GM21737 (cell line): ENCODE measurements around the gene DHRS3.

Experiments used
- ATAC-seq: cut with Tn5 transposase; IDR thresholded peaks from one replicate; pipeline ENCODE4 v1.9.1; 2021; ENCODE audit warnings: mild to moderate bottlenecking, moderate library complexity; ENCODE audit not compliant: unreplicated experiment

DHRS3 gene

DNA sequence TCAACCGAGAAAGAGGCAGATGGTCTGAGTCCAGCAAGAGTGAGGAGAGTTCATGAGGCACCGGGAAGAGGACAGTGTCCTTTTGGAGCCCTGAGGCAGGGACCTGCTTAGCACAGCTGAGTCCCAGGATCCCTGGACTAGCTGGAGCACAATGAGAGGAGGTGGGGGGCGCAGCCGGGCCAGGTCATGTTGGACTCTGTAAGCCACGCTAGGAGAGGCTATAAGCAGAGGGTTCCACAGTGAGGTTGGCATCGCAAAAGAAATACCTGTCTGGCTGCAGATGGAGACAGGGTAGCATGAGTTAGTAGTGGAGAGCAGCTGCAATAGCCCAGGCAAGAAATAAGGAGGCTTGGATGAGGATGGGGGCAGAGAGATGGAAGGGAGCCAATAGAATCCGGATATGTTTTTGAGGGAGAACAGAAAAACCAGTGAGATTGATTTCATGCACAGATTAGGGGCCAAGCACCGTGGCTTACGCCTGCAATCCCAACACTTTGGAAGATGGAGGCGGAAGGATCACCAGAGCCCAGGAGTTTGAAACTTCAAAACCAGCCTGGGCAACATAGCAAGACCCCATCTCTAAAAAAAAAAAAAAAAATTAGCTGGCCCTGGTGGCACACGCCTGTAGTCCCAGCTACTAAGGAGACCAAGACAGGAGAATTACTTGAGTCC lies 98.2 kb downstream of the DHRS3 start:
- ATAC-seq = no peak

DNA sequence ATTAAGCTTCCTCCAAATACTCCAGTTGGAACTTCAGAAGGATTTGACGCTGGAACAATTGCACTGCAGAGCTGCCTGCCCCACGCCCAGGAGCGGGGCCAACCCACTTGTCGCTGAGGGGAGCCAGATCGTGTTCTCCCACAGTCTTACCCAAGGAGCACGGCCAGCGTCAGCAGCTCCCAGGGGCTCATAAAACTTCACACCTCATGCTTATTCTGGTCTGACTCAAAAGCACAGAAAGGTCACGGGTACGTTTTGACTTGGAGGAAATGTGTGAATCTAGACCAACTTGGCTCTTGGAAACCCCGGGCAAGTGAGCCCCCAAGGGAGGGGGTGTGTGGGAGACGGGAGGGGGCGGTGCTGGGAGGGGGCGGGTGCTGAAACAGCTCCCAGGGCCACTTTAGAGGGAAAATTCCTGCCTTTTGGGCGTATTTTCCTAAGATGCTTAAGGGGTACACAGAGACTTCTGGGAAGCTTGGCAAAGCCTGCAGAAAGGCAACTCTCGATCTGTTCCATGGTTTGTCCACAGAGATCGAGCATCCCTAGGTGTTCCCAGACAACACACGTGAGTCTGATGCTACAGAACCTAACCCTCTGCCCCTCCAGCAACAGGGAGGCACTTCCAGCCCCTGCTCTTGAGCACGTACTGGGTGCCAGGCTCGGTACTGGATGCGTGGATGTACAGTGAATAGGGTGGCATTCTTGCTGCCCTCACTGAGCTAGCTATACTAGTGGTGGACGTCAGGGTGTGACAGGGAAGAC lies 98.9 kb downstream of the DHRS3 start:
- no peak for ATAC-seq
